Astrocyte of the hippocampus (primary cell): ENCODE data around the gene BET1.

Source experiments
- DNase-seq: peaks from one replicate; pipeline ENCODE4 v3.0.0; 2011; ENCODE audit warnings: low read depth, low spot score

Gene BET1

GRCh38 chr7:93958216-93958615, 45.9 kb downstream of the BET1 start:
- no peak for DNase-seq

DNA sequence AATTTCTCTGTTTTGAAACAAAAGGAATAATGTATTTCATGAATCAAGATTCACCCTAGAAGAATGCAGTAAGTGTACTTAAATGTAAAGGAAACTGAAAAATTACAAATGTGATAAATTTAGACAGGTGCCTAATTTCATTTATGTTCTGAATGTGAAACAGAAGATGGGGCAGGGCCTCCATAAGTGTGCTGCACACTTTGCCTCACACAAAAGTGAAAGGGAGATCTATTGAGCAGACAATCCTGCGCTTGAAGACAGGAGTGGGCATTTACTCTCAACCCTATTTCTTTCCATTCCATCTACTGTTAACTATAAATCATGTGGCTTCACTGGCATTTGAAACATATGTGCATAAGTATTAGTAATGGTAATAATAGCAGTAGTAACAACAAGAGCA, 46.4 kb downstream of the BET1 start:
- no peak for DNase-seq

GRCh38 chr7:93955304-93955703, 48.9 kb downstream of the BET1 start:
- DNase-seq = no peak

GRCh38 chr7:93949423-93949822, 54.7 kb downstream of the BET1 start:
- DNase-seq = peak; percentile 79

DNA sequence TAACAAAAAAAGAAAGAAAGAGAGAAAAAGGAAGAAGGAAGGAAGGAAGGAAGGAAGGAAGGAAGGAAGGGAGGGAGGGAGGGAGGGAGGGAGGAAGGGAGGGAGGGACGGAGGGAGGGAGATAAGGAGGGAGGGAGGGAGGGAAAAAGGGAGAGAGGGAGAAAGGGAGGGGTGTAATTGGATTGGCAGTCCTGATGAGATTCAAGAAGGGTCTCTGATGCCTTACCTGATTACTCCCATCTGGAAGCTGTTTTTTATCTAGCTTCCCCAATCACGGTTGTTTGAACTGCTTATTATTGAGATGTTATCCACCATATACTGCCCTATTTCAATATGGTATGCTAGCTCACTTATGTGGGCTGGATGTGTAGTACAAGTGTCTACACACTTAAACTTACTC, 55.3 kb downstream of the BET1 start:
- no peak for DNase-seq

GRCh38 chr7:93948106-93948505, 56.0 kb downstream of the BET1 start:
- DNase-seq = no peak

DNA sequence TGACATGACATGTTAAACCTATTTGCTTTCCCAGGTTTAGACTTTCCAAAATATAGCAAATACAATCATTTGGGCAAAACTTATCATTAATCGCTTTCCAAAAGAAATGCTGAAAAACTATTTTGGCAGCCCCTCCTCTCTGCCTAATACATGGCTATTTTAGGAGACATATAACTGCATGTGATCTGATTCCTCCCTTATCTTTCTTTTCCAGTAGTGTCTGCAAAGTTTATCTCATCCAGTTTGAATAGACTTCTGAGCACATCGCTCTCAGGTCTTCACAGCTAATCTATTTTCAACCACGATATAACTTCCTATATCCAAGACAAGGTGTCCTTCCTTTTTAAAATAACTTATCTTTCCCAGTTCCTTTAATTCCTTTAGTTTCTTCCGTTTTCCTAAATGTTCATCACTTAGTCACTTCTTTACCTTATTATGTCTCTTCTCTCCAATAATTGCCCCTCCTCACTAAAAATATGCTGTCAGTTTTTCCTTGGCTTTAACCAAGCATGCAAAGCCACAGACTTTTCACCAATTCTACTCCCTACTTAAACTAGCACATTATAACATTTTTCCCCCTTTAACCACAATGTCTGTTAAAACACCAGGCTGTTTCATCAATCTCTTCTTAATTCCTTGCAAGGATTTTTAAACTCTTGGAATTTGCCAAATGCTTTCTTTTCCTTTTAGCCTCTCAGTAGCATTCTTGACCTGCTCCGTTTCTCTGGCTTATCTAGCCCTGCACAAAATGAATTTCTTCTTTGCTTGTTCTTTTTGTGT, 58.2 kb downstream of the BET1 start:
- DNase-seq = peak; percentile 54

- DNase-seq = no peak
Measured at GRCh38 chr7:93945083-93945482, 59.1 kb downstream of the BET1 start.

- no peak for DNase-seq
Measured at GRCh38 chr7:93944673-93945072, 59.5 kb downstream of the BET1 start.

- no peak for DNase-seq
Measured at GRCh38 chr7:93943816-93944540, 60.2 kb downstream of the BET1 start.
